Mesenchymal stem cell (in vitro differentiated cells and primary cell): ENCODE measurements around the gene RNF114.

Source experiments
- DNase-seq: peaks from one replicate; pipeline ENCODE4 v3.0.0-alpha.2; 2013
- H2AFZ ChIP-seq: one replicate; pipeline ENCODE4 v1.6.1; 2013; ENCODE audit warnings: low read depth, mild to moderate bottlenecking, control low read depth, inconsistent platforms, low read length, moderate library complexity
- H2AK5ac ChIP-seq: 2 replicates; pipeline ENCODE4 v1.6.1; 2013; ENCODE audit warnings: low read length, moderate library complexity, mild to moderate bottlenecking, inconsistent platforms; ENCODE audit not compliant: severe bottlenecking
- H2BK120ac ChIP-seq: one replicate; pipeline ENCODE4 v1.6.1; 2013; ENCODE audit warnings: low read depth, mild to moderate bottlenecking, inconsistent platforms, low read length, moderate library complexity
- H2BK12ac ChIP-seq, 2 experiments: one replicate each; pipeline ENCODE4 v1.6.1; 2013; ENCODE audit warnings: inconsistent platforms in 2 of 2, low read length in 2 of 2, mild to moderate bottlenecking in 2 of 2, moderate library complexity in 2 of 2, control low read depth in 1 of 2
- H2BK15ac ChIP-seq: one replicate; pipeline ENCODE4 v1.6.1; 2013; ENCODE audit warnings: mild to moderate bottlenecking, low read depth, inconsistent platforms; ENCODE audit not compliant: poor library complexity, severe bottlenecking
- H2BK5ac ChIP-seq: 2 replicates; pipeline ENCODE4 v1.6.1; 2013; ENCODE audit warnings: low read depth, mild to moderate bottlenecking, low read length, control low read depth, inconsistent platforms; ENCODE audit not compliant: poor library complexity, severe bottlenecking
- H3K14ac ChIP-seq, 2 experiments: one replicate each; pipeline ENCODE4 v1.6.1; 2013; ENCODE audit warnings: inconsistent platforms in 2 of 2, low read length in 2 of 2, control low read depth in 1 of 2, mild to moderate bottlenecking in 1 of 2, moderate library complexity in 1 of 2
- H3K18ac ChIP-seq, 2 experiments: one replicate each; pipeline ENCODE4 v1.6.1; 2013; ENCODE audit warnings: inconsistent platforms in 2 of 2, low read length in 2 of 2, control low read depth in 1 of 2, low read depth in 1 of 2, mild to moderate bottlenecking in 1 of 2
- H3K23ac ChIP-seq, 2 experiments: one replicate each; pipeline ENCODE4 v1.6.1; 2013; ENCODE audit warnings: inconsistent platforms in 2 of 2, low read length in 2 of 2, mild to moderate bottlenecking in 2 of 2, moderate library complexity in 2 of 2, control low read depth in 1 of 2
- H3K27ac ChIP-seq: 2 replicates; pipeline ENCODE4 v1.5.1; 2013; ENCODE audit warnings: mild to moderate bottlenecking, moderate library complexity, low read length, control low read depth, inconsistent platforms; ENCODE audit not compliant: poor library complexity, severe bottlenecking
- H3K27me3 ChIP-seq, 2 experiments: 2 replicates each; pipeline versions ENCODE4 v1.6.1 to v1.7.0; 2013; ENCODE audit warnings: low read length in 2 of 2, mild to moderate bottlenecking in 2 of 2, moderate library complexity in 2 of 2, control low read depth in 1 of 2, inconsistent platforms in 1 of 2; ENCODE audit not compliant: control insufficient read depth in 1 of 2, insufficient read depth in 1 of 2
- H3K36me3 ChIP-seq, 2 experiments: 2 replicates each; pipeline versions ENCODE4 v1.6.1 to v1.7.0; 2013; ENCODE audit warnings: low read length in 2 of 2, control low read depth in 1 of 2, inconsistent platforms in 1 of 2, low read depth in 1 of 2, mild to moderate bottlenecking in 1 of 2; ENCODE audit not compliant: insufficient read depth in 2 of 2, control insufficient read depth in 1 of 2
- H3K4ac ChIP-seq, 2 experiments: one replicate each; pipeline ENCODE4 v1.6.1; 2013; ENCODE audit warnings: inconsistent platforms in 2 of 2, low read length in 2 of 2, mild to moderate bottlenecking in 2 of 2, moderate library complexity in 2 of 2, control low read depth in 1 of 2, low read depth in 1 of 2
- H3K4me1 ChIP-seq: 2 replicates; pipeline ENCODE4 v1.6.1; 2013; ENCODE audit warnings: low read depth, low read length, control low read depth; ENCODE audit not compliant: control insufficient read depth, insufficient read depth
- H3K4me2 ChIP-seq: 2 replicates; pipeline ENCODE4 v1.6.1; 2013; ENCODE audit warnings: low read length, mild to moderate bottlenecking, inconsistent platforms; ENCODE audit not compliant: poor library complexity, severe bottlenecking
- H3K4me3 ChIP-seq, 2 experiments: 2 replicates each; pipeline versions ENCODE4 v1.5.1 to v1.7.0; 2013; ENCODE audit warnings: low read length in 2 of 2, mild to moderate bottlenecking in 2 of 2, control low read depth in 1 of 2, low read depth in 1 of 2; ENCODE audit not compliant: insufficient read depth in 1 of 2
- H3K79me1 ChIP-seq: replicated peaks from 2 replicates; pipeline ENCODE4 v1.6.1; 2013; ENCODE audit warnings: mild to moderate bottlenecking, control low read depth, low read length, inconsistent platforms; ENCODE audit not compliant: poor library complexity, severe bottlenecking
- H3K9ac ChIP-seq: 2 replicates; pipeline ENCODE4 v1.7.0; 2013; ENCODE audit warnings: mild to moderate bottlenecking, low read length, moderate library complexity
- H3K9me3 ChIP-seq: 2 replicates; pipeline ENCODE4 v1.7.0; 2013; ENCODE audit warnings: mild to moderate bottlenecking, low read length; ENCODE audit not compliant: control insufficient read depth
- H4K8ac ChIP-seq: one replicate; pipeline ENCODE4 v1.6.1; 2013; ENCODE audit warnings: inconsistent platforms, mild to moderate bottlenecking, low read length, moderate library complexity
- H4K91ac ChIP-seq: one replicate; pipeline ENCODE4 v1.6.1; 2013; ENCODE audit warnings: mild to moderate bottlenecking, low read length, inconsistent platforms
- WGBS: methylation state at CpG from one replicate; pipeline ENCODE4 v1.1.7; 2013; ENCODE audit warnings: mixed read lengths; 5-methylcytosine and 5-hydroxymethylcytosine counted together

The RNF114 gene

GRCh38 chr20:49984426-49985153, 48.4 kb downstream of the RNF114 start:
- no peak overlapping the region for H2AFZ ChIP-seq
- H3K4me2 ChIP-seq: peak overlapping the region; percentile 80
- H3K36me3 ChIP-seq: peaks cover 0 to 21% of the 10 kb centered on the region in 2 experiments
- peaks cover 60% of the 10 kb centered on the region for H3K4me1 ChIP-seq
- no peaks in the 10 kb centered on the region for H3K9me3 ChIP-seq
- peaks cover 0 to 5% of the 10 kb centered on the region in 2 experiments for H3K27me3 ChIP-seq
- H3K27ac ChIP-seq: no peak overlapping the region
- H4K8ac ChIP-seq: peak overlapping the region; percentile 19
- no peak overlapping the region for H2AK5ac ChIP-seq
- peak overlapping the region in 1 of 2 experiments; percentile 51 for H3K18ac ChIP-seq
- H3K9ac ChIP-seq: peak overlapping the region; percentile 87
- no peak overlapping the region for H2BK12ac ChIP-seq
- WGBS: 25% methylated on average over 10 of the region's 13 CpGs
- peaks cover 13% of the 10 kb centered on the region for H3K79me1 ChIP-seq
- no peak for DNase-seq
- peak overlapping the region; percentile 1 to 37 for H3K4ac ChIP-seq
- no peak overlapping the region for H2BK15ac ChIP-seq
- H3K4me3 ChIP-seq: peak overlapping the region in 1 of 2 experiments; percentile 85
- H2BK120ac ChIP-seq: no peak overlapping the region
- peak overlapping the region in 1 of 2 experiments; percentile 46 for H3K23ac ChIP-seq
- no peak overlapping the region for H3K14ac ChIP-seq
- no peak overlapping the region for H2BK5ac ChIP-seq
- H4K91ac ChIP-seq: no peak overlapping the region

GRCh38 chr20:49985157-49985556, 49.0 kb downstream of the RNF114 start:
- Histone ChIP-seq H3K27ac (no peak overlapping the region), H3K79me1 (peaks cover 13% of the 10 kb centered on the region), H4K91ac (no peak overlapping the region), H3K36me3 (peaks cover 0 to 21% of the 10 kb centered on the region in 2 experiments), H3K27me3 (peaks cover 0 to 5% of the 10 kb centered on the region in 2 experiments), H3K9me3 (no peaks in the 10 kb centered on the region), H3K4me3 (no peak overlapping the region), H2BK12ac (no peak overlapping the region), H3K14ac (peak overlapping the region in 1 of 2 experiments; percentile 71), H4K8ac (peak overlapping the region; percentile 45), H3K18ac (peak overlapping the region in 1 of 2 experiments; percentile 79), H3K9ac (peak overlapping the region; percentile 87), H2BK15ac (no peak overlapping the region), H2BK120ac (no peak overlapping the region), H2AK5ac (no peak overlapping the region), H3K23ac (peak overlapping the region in 1 of 2 experiments; percentile 23), H3K4me2 (peak overlapping the region; percentile 14), H2AFZ (no peak overlapping the region), H2BK5ac (no peak overlapping the region), H3K4me1 (peaks cover 65% of the 10 kb centered on the region), H3K4ac (no peak overlapping the region)
- DNase-seq: no peak
- WGBS: 48% methylated on average over 5 of the region's 6 CpGs

GRCh38 chr20:49985617-49986016, 49.4 kb downstream of the RNF114 start:
- no peak overlapping the region for H2AFZ ChIP-seq
- H3K4me2 ChIP-seq: peak overlapping the region; percentile 14
- H3K14ac ChIP-seq: peak overlapping the region in 1 of 2 experiments; percentile 71
- peak overlapping the region in 1 of 2 experiments; percentile 81 for H2BK12ac ChIP-seq
- no peak overlapping the region for H3K27ac ChIP-seq
- WGBS: 73% methylated on average over 13 of the region's 13 CpGs
- no peaks in the 10 kb centered on the region for H3K9me3 ChIP-seq
- peak overlapping the region; percentile 21 for H2AK5ac ChIP-seq
- H3K79me1 ChIP-seq: peaks cover 13% of the 10 kb centered on the region
- H4K91ac ChIP-seq: peak overlapping the region; percentile 53
- H3K36me3 ChIP-seq: peaks cover 0 to 21% of the 10 kb centered on the region in 2 experiments
- H3K4me3 ChIP-seq: no peak overlapping the region
- peaks cover 0 to 5% of the 10 kb centered on the region in 2 experiments for H3K27me3 ChIP-seq
- peak overlapping the region; percentile 43 to 54 for H3K4ac ChIP-seq
- H3K23ac ChIP-seq: peak overlapping the region in 1 of 2 experiments; percentile 23
- H3K4me1 ChIP-seq: peaks cover 68% of the 10 kb centered on the region
- H3K9ac ChIP-seq: no peak overlapping the region
- no peak overlapping the region for H2BK5ac ChIP-seq
- peak overlapping the region; percentile 66 for H4K8ac ChIP-seq
- H3K18ac ChIP-seq: peak overlapping the region; percentile 65 to 79
- DNase-seq: no peak
- no peak overlapping the region for H2BK120ac ChIP-seq
- peak overlapping the region; percentile 63 for H2BK15ac ChIP-seq

GRCh38 chr20:49986049-49986448, 49.9 kb downstream of the RNF114 start:
- Histone ChIP-seq H3K9ac (no peak overlapping the region), H4K91ac (peak overlapping the region; percentile 53), H2BK12ac (peak overlapping the region in 1 of 2 experiments; percentile 81), H3K27me3 (peaks cover 0 to 5% of the 10 kb centered on the region in 2 experiments), H3K4me2 (peak overlapping the region; percentile 12), H2BK5ac (no peak overlapping the region), H3K36me3 (peaks cover 0 to 21% of the 10 kb centered on the region in 2 experiments), H3K14ac (peak overlapping the region in 1 of 2 experiments; percentile 68), H3K4me3 (no peak overlapping the region), H3K18ac (peak overlapping the region; percentile 65 to 79), H2BK120ac (no peak overlapping the region), H2AFZ (no peak overlapping the region), H3K4me1 (peaks cover 68% of the 10 kb centered on the region), H2BK15ac (peak overlapping the region; percentile 77), H3K79me1 (peaks cover 13% of the 10 kb centered on the region), H3K23ac (no peak overlapping the region), H3K27ac (no peak overlapping the region), H2AK5ac (peak overlapping the region; percentile 21), H3K4ac (peak overlapping the region; percentile 43 to 54), H3K9me3 (no peaks in the 10 kb centered on the region), H4K8ac (peak overlapping the region; percentile 45)
- no peak for DNase-seq
- 60% methylated on average over 4 of the region's 4 CpGs for WGBS
